ENCODE measurements around the gene DCLK1.

DNA sequence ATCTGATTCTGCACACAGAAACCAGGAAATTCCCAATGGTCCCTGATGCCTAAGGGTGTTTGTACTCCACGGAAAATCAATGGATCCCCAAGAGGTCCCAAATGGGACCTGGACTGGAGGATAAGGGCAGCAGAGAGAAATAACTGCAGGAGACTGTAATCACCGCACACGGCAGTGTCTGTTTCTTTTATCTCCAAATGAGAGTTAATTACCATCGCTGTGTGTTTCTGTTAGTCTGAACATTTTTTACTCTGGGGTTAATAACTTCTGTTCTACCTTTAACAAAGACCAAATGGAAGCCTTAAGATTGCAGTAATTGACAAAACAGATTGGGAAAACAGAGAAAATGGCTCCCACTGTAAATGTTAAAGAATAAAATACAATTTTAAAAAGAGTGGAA, 320.9 kb downstream of the DCLK1 start:
- TF ChIP-seq, protein P1, sequence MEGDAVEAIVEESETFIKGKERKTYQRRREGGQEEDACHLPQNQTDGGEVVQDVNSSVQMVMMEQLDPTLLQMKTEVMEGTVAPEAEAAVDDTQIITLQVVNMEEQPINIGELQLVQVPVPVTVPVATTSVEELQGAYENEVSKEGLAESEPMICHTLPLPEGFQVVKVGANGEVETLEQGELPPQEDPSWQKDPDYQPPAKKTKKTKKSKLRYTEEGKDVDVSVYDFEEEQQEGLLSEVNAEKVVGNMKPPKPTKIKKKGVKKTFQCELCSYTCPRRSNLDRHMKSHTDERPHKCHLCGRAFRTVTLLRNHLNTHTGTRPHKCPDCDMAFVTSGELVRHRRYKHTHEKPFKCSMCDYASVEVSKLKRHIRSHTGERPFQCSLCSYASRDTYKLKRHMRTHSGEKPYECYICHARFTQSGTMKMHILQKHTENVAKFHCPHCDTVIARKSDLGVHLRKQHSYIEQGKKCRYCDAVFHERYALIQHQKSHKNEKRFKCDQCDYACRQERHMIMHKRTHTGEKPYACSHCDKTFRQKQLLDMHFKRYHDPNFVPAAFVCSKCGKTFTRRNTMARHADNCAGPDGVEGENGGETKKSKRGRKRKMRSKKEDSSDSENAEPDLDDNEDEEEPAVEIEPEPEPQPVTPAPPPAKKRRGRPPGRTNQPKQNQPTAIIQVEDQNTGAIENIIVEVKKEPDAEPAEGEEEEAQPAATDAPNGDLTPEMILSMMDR (IDR thresholded peaks at IDR 0.05), result no peak
- TF ChIP-seq POLR2A (IDR thresholded peaks at IDR 0.05), result no peak

Data from adrenal gland (tissue), 5 donors.